ENCODE measurements around the gene NFKBIE. TPM values are rescaled to one million over a fixed set of nuclear protein-coding genes. Genes with fewer than 3 reads are reported as not detected.
A peak's percentile ranks its signal among the peaks of the same experiment; 100 is the strongest.

NFKBIE gene
- total and polyA plus RNA-seq, 9 of the 15 experiments (the other 6 are each of a cell fraction or from before 2014, with no cell fraction given) = 2.1 to 16.4 (median 11.7) TPM

GRCh38 chr6:44237813-44238433, 27.4 kb downstream of the NFKBIE start (continued):
- TF ChIP-seq UBTF (IDR thresholded peaks at IDR 0.05; ENCODE audit: borderline replicate concordance in 1 of 2, low read depth in 2 of 2, low read length in 2 of 2) = peak in 1 of 2 experiments; percentile 35; a peak in 1 of 4 replicates
- TF ChIP-seq TGIF2 (CRISPR knock-in tag; IDR thresholded peaks at IDR 0.05) = no peak
- TF ChIP-seq HDAC2 (IDR thresholded peaks at IDR 0.05) = peak; percentile 62
- TF ChIP-seq MCM3 (IDR thresholded peaks at IDR 0.05) = no peak
- TF ChIP-seq RBFOX2 (IDR thresholded peaks at IDR 0.05; ENCODE audit: low read depth, low read length) = peak; percentile 85
- no peak for TF ChIP-seq ZNF174 (CRISPR knock-in tag; IDR thresholded peaks at IDR 0.05)
- TF ChIP-seq ZBTB26 (CRISPR knock-in tag; IDR thresholded peaks at IDR 0.05) = no peak
- TF ChIP-seq THAP7 (CRISPR knock-in tag; IDR thresholded peaks at IDR 0.05) = peak; percentile 85
- TF ChIP-seq ZNF316 (IDR thresholded peaks at IDR 0.05) = no peak
- no peak for TF ChIP-seq HIVEP1 (CRISPR knock-in tag; IDR thresholded peaks at IDR 0.05)
- no peak for TF ChIP-seq MCM7 (IDR thresholded peaks at IDR 0.05)
- no peak for TF ChIP-seq MCM2 (IDR thresholded peaks at IDR 0.05; ENCODE audit: low read depth)
- no peak for TF ChIP-seq IRF2 (CRISPR knock-in tag; IDR thresholded peaks at IDR 0.05)
- TF ChIP-seq BCOR (IDR thresholded peaks at IDR 0.05) = peak; percentile 43; the same call in 1 of the 2 replicates
- peak; percentile 83 for TF ChIP-seq SMAD4 (CRISPR knock-in tag; conservative IDR thresholded peaks at IDR 0.05)
- no peak for TF ChIP-seq ZNF280B (CRISPR knock-in tag; IDR thresholded peaks at IDR 0.05)
- TF ChIP-seq MTA3 (IDR thresholded peaks at IDR 0.05; ENCODE audit: borderline replicate concordance) = peak; percentile 92
- peak; percentile 95 for TF ChIP-seq TARDBP (IDR thresholded peaks at IDR 0.05)
- no peak for TF ChIP-seq FOXJ2 (tag; IDR thresholded peaks at IDR 0.05)
- no peak for TF ChIP-seq ZNF347 (CRISPR knock-in tag; IDR thresholded peaks at IDR 0.05; ENCODE audit: low read depth)
- no peak for TF ChIP-seq ZNF124 (CRISPR knock-in tag; IDR thresholded peaks at IDR 0.05)
- TF ChIP-seq ZNF133 (CRISPR knock-in tag; IDR thresholded peaks at IDR 0.05) = no peak
- TF ChIP-seq CEBPB (tag; IDR thresholded peaks at IDR 0.05) = peak; percentile 74
- peak; percentile 78 for TF ChIP-seq BRD9 (IDR thresholded peaks at IDR 0.05; ENCODE audit: low read depth, partially characterized antibody)
- peak; percentile 76; the same call in 1 of the 2 replicates for TF ChIP-seq CREB3 (tag; conservative IDR thresholded peaks at IDR 0.05; ENCODE audit: low read depth)
- no peak for TF ChIP-seq ZNF445 (CRISPR knock-in tag; IDR thresholded peaks at IDR 0.05; ENCODE audit: low read depth)
